Measurements from ENCODE around the gene FNBP1.

Gene FNBP1

DNA sequence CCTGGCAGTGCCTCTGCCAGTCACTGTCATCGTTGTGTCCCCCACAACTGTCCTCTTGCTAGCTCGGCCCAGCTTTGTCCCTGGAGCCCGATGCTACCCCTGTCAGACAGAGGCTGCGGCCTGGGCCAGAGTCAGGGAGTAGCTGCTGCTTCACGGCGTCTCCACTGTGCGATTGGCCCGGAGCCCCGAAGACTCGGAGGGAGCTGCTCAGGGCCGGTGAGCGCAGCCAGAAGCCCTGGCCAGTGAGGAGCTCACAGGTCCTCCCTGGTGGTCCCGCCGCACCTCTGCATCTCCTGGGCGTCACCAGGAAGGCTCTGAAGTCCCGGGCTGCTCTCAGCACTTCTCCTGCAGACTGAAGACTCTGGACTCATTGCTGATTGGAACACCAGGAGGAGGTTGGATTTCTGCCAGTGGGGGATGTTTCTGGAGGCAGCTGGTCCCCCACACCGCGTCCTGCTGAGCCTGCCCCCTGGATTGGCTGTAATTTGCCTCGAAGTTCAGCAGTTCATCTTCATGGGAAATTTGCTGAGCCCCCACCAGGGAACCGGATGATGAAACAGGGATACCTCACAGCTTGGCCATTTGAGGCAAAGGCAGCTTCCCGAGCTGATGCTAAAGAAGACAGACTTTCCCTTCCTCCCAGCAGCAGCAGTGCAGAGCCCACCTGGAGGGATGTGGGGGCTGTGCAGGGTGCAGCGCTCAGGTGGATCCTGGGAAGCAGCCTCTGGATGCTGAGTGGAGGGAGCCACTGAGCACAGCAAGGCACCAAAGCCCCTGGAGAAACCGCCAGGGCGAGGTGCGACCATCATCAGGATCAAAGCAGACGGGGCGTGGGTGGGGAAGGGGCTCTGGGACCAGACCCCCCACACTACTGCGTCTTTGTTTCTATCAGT, 162.1 kb downstream of the FNBP1 start:
- H3F3A ChIP-seq (ENCODE audit: insufficient read depth, low read length): peaks cover 13% of the 10 kb centered on the region
- no peak for DNase-seq
- no peak overlapping the region for H3K27ac ChIP-seq (ENCODE audit: low read length)
- no peaks in the 10 kb centered on the region for H3K9me2 ChIP-seq (replicated peaks; ENCODE audit: insufficient read depth, low read length)
- no peak overlapping the region for H3K9ac ChIP-seq (ENCODE audit: low read length)
- no peaks in the 10 kb centered on the region for H3K9me3 ChIP-seq (replicated peaks; ENCODE audit: insufficient read depth, low read length)
- H2AFZ ChIP-seq (ENCODE audit: low read length): no peak overlapping the region
- TF ChIP-seq EZH2phosphoT487 (IDR thresholded peaks at IDR 0.05; ENCODE audit: low read length): no peak
- no peak for TF ChIP-seq EZH2 (optimal IDR thresholded peaks at IDR 0.05; ENCODE audit: low read depth, low read length)
- TF ChIP-seq, protein P1, sequence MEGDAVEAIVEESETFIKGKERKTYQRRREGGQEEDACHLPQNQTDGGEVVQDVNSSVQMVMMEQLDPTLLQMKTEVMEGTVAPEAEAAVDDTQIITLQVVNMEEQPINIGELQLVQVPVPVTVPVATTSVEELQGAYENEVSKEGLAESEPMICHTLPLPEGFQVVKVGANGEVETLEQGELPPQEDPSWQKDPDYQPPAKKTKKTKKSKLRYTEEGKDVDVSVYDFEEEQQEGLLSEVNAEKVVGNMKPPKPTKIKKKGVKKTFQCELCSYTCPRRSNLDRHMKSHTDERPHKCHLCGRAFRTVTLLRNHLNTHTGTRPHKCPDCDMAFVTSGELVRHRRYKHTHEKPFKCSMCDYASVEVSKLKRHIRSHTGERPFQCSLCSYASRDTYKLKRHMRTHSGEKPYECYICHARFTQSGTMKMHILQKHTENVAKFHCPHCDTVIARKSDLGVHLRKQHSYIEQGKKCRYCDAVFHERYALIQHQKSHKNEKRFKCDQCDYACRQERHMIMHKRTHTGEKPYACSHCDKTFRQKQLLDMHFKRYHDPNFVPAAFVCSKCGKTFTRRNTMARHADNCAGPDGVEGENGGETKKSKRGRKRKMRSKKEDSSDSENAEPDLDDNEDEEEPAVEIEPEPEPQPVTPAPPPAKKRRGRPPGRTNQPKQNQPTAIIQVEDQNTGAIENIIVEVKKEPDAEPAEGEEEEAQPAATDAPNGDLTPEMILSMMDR (IDR thresholded peaks at IDR 0.05; ENCODE audit: low read length): no peak
- no peak overlapping the region for H3K4me3 ChIP-seq (ENCODE audit: low read length)
- H3K4me1 ChIP-seq (ENCODE audit: low read length): peaks cover 11% of the 10 kb centered on the region
- H4K20me1 ChIP-seq (ENCODE audit: insufficient read depth, low read length): no peaks in the 10 kb centered on the region
- H3K36me3 ChIP-seq (replicated peaks; ENCODE audit: insufficient read depth, low read length): no peaks in the 10 kb centered on the region
- H3K27me3 ChIP-seq (replicated peaks; ENCODE audit: insufficient read depth, low read length): no peaks in the 10 kb centered on the region
- H3K79me2 ChIP-seq (ENCODE audit: low read length): no peaks in the 10 kb centered on the region
- H3K4me2 ChIP-seq (ENCODE audit: low read depth, low read length): no peak overlapping the region

DNA sequence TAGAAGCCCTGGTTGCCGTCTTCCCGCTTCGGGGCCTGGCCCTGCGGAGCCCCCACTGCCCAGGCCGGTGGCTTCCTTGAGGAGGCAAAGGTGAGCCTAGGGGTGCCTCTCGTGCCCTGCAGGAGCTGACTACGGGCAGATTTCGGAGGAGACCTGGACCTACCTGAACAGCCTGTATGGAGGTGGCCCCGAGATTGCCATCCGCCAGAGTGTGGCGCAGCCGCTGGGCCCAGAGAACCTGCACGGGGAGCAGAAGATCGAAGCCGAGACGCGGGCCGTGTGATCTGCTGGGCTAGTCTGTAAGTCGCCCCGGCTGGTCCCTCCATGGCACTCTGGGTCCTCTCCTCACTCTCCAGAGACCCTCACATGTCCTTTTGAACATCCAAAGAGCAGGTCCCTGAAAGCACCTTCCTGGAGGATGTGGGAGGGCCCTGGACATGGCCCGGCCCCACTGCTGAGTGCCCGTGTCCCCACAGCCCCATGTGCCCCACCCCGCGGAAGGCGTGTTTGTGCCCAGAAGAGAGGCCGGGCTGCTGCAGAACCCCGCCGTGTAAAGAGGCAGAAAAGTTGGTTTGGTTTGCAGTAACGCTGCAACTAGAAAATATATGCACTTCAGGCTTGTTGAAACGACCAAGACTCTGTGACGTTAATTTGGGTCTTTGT, 162.9 kb downstream of the FNBP1 start:
- no peak overlapping the region for H3K4me3 ChIP-seq (ENCODE audit: low read length)
- no peaks in the 10 kb centered on the region for H3K9me3 ChIP-seq (replicated peaks; ENCODE audit: insufficient read depth, low read length)
- peaks cover 7% of the 10 kb centered on the region for H3K4me1 ChIP-seq (ENCODE audit: low read length)
- no peaks in the 10 kb centered on the region for H4K20me1 ChIP-seq (ENCODE audit: insufficient read depth, low read length)
- H3K27me3 ChIP-seq (replicated peaks; ENCODE audit: insufficient read depth, low read length): no peaks in the 10 kb centered on the region
- no peaks in the 10 kb centered on the region for H3K79me2 ChIP-seq (ENCODE audit: low read length)
- H3K4me2 ChIP-seq (ENCODE audit: low read depth, low read length): no peak overlapping the region
- no peak overlapping the region for H2AFZ ChIP-seq (ENCODE audit: low read length)
- no peak overlapping the region for H3K27ac ChIP-seq (ENCODE audit: low read length)
- H3K9ac ChIP-seq (ENCODE audit: low read length): no peak overlapping the region
- no peaks in the 10 kb centered on the region for H3K36me3 ChIP-seq (replicated peaks; ENCODE audit: insufficient read depth, low read length)
- H3F3A ChIP-seq (ENCODE audit: insufficient read depth, low read length): peaks cover 7% of the 10 kb centered on the region
- no peak for DNase-seq
- H3K9me2 ChIP-seq (replicated peaks; ENCODE audit: insufficient read depth, low read length): no peaks in the 10 kb centered on the region
- TF ChIP-seq EZH2phosphoT487 (IDR thresholded peaks at IDR 0.05; ENCODE audit: low read length) (no peak), EZH2 (optimal IDR thresholded peaks at IDR 0.05; ENCODE audit: low read depth, low read length) (no peak)
- TF ChIP-seq, protein P1 (IDR thresholded peaks at IDR 0.05; ENCODE audit: low read length): no peak

GRCh38 chr9:129879103-129879699, 163.8 kb downstream of the FNBP1 start:
- no peak for DNase-seq
- TF ChIP-seq EZH2 (optimal IDR thresholded peaks at IDR 0.05; ENCODE audit: low read depth, low read length) (no peak), EZH2phosphoT487 (IDR thresholded peaks at IDR 0.05; ENCODE audit: low read length) (no peak)
- TF ChIP-seq, protein P1 (IDR thresholded peaks at IDR 0.05; ENCODE audit: low read length): no peak
- H3K4me1 ChIP-seq (ENCODE audit: low read length): peaks cover 6% of the 10 kb centered on the region
- no peaks in the 10 kb centered on the region for H3K9me3 ChIP-seq (replicated peaks; ENCODE audit: insufficient read depth, low read length)
- H3K9ac ChIP-seq (ENCODE audit: low read length): no peak overlapping the region
- no peaks in the 10 kb centered on the region for H3F3A ChIP-seq (ENCODE audit: insufficient read depth, low read length)
- no peaks in the 10 kb centered on the region for H3K36me3 ChIP-seq (replicated peaks; ENCODE audit: insufficient read depth, low read length)
- H2AFZ ChIP-seq (ENCODE audit: low read length): no peak overlapping the region
- no peaks in the 10 kb centered on the region for H3K27me3 ChIP-seq (replicated peaks; ENCODE audit: insufficient read depth, low read length)
- no peaks in the 10 kb centered on the region for H3K79me2 ChIP-seq (ENCODE audit: low read length)
- H3K4me3 ChIP-seq (ENCODE audit: low read length): no peak overlapping the region
- H3K4me2 ChIP-seq (ENCODE audit: low read depth, low read length): no peak overlapping the region
- H4K20me1 ChIP-seq (ENCODE audit: insufficient read depth, low read length): no peaks in the 10 kb centered on the region
- H3K9me2 ChIP-seq (replicated peaks; ENCODE audit: insufficient read depth, low read length): no peaks in the 10 kb centered on the region
- H3K27ac ChIP-seq (ENCODE audit: low read length): no peak overlapping the region
